HL-60 (cell line): ENCODE results near the gene OR6Q1.

Experiments used
- GABPA ChIP-seq: IDR thresholded peaks from 2 replicates; pipeline ENCODE4 v1.6.1; 2012; ENCODE audit warnings: low read depth
- TF ChIP-seq, protein P1 (sequence below): IDR thresholded peaks from one replicate; pipeline ENCODE4 v1.5.1; 2011; ENCODE audit warnings: low read length, control low read depth, inconsistent platforms; ENCODE audit not compliant: insufficient read depth

DNA sequence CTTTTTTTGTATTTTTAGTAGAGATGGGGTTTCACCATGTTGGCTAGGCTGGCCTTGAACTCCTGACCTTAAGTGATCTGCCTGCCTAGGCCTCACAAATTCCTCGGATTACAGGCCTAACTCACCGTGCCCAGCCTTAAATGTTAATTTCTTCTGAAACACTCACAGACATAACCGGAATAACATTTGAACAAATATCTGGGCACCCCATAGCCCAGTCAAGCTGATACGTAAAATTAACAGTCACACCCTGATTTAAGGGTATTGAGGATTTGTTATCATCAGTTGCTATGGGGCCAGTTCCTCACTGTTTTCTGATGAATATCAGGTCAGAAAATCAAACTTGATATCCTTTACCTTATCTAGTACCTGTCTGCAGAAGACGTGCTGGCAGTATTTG, 30.1 kb upstream of the OR6Q1 start:
- TF ChIP-seq, protein P1, sequence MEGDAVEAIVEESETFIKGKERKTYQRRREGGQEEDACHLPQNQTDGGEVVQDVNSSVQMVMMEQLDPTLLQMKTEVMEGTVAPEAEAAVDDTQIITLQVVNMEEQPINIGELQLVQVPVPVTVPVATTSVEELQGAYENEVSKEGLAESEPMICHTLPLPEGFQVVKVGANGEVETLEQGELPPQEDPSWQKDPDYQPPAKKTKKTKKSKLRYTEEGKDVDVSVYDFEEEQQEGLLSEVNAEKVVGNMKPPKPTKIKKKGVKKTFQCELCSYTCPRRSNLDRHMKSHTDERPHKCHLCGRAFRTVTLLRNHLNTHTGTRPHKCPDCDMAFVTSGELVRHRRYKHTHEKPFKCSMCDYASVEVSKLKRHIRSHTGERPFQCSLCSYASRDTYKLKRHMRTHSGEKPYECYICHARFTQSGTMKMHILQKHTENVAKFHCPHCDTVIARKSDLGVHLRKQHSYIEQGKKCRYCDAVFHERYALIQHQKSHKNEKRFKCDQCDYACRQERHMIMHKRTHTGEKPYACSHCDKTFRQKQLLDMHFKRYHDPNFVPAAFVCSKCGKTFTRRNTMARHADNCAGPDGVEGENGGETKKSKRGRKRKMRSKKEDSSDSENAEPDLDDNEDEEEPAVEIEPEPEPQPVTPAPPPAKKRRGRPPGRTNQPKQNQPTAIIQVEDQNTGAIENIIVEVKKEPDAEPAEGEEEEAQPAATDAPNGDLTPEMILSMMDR = no peak
- no peak for TF ChIP-seq GABPA
